Stimulated activated CD8-positive, alpha-beta memory T cell treated with anti-CD3 and anti-CD28 coated beads, Interleukin-12 subunit alpha, Interleukin-12 subunit beta, amount 100 ng/mL, for 1 hour (primary cell): ENCODE data around the gene PAQR9.

Source experiments
- DNase-seq: peaks from one replicate; pipeline ENCODE4 v3.0.0-alpha.2; 2020; ENCODE audit warnings: low read depth

Gene PAQR9

GRCh38 chr3:142950972-142951371 lies 12.5 kb downstream of the PAQR9 start:
- no peak for DNase-seq

- no peak for DNase-seq
These were observed 15.5 kb downstream of the PAQR9 start for GRCh38 chr3:142947799-142948575.

- DNase-seq: no peak
These were observed 16.1 kb downstream of the PAQR9 start for GRCh38 chr3:142947352-142947751.

GRCh38 chr3:142946861-142947260 lies 16.6 kb downstream of the PAQR9 start:
- DNase-seq: no peak

GRCh38 chr3:142945023-142945422 lies 18.5 kb downstream of the PAQR9 start:
- DNase-seq: no peak

DNA sequence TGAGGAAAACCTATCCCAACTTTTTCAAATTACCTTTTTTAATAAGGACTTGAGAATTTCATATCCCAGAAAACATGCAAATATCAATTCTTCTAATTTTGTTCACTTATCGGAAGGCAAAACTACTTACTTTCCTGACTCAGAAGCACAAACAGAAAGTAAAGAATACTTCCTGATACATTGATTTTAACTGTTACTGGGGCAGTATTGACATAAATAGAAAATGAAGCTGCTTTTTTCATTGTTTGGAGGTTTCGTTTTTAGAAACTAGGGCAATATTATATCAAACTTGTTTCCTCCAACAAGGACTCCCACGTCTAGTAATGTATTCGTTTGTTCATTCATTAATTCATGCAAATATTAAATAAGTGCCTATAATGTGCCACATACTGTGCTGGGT lies 19.1 kb downstream of the PAQR9 start:
- no peak for DNase-seq

DNA sequence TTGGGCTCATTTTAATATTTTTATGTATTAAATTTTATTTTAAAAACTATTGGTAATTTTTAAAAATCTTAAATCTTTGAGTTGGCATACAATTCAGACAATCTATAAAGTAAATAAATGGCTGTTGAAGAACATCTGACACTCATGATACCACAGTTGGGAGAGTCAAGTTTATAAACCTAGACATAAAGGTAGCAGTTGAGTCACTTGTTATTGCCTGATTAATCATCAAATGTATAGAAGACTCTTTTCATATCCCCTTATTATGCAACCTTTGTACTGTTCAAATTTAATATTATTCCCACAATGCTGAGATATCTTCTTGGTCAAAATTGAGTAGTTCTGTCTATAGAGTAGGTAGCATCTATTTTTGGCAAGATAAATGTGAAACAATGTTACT lies 19.6 kb downstream of the PAQR9 start:
- DNase-seq: no peak

- no peak for DNase-seq
These were observed 20.1 kb downstream of the PAQR9 start for GRCh38 chr3:142943349-142943748.

- no peak for DNase-seq
These were observed 21.9 kb downstream of the PAQR9 start for GRCh38 chr3:142941373-142942123.

- no peak for DNase-seq
These were observed 23.0 kb downstream of the PAQR9 start for GRCh38 chr3:142940472-142940871.

DNA sequence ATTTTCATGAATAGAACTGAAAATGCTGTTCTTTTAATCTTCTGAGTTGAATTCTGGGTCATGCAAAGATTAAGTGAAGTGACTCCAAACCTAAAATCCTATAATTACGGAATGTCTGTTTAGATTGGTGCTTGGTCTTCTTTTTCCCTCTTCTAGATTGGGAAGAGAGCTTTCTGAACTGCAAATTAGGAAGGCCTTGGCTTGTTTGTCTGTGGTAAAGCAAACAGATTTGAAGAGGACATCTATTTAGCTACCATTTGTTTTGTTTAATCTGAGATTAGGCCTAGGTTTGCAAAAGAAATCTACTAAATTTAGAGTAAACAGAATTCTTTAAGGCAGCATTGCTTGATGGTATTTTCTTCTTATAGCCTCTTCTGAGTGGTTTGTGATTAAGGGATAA lies 23.5 kb downstream of the PAQR9 start:
- DNase-seq: no peak

- DNase-seq: no peak
These were observed 27.5 kb downstream of the PAQR9 start for GRCh38 chr3:142935963-142936362.

GRCh38 chr3:142934887-142935269 lies 28.6 kb downstream of the PAQR9 start:
- DNase-seq: no peak

DNA sequence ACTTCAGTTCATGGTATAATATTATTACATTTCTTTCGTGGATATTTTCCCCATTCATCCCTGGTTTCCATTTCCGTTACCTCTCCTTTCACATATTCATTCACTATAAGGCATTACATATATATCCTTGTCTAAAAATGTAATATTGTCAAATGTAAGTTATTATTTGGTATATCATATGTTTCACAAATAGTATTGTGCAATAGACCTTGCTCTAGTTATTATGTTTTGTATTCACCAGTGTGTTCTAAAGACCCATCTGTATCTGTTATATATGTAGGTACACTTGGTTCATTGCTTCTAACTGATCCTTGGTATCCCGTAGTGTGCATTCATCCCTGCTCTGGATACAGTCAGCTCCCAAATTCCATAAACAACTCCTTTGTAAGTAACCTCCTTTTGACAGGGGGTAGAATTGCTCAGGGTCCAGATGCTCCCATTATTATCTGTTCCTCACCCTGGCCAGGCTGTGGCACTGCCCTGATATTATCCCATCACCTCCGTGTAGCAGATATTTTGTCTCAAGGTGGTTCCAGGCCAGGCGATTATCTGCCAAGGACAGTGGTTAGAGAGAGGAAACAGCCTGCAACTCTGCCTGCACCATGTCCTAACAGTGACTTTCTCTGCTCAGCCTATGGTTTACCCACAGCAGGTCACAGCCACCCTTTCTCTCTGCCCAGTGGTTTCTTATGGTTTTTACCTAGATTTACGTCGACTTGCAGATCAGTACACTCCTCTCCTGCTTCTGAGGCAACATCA lies 29.2 kb downstream of the PAQR9 start:
- DNase-seq: no peak

GRCh38 chr3:142931222-142931621 lies 32.3 kb downstream of the PAQR9 start:
- DNase-seq: no peak

DNA sequence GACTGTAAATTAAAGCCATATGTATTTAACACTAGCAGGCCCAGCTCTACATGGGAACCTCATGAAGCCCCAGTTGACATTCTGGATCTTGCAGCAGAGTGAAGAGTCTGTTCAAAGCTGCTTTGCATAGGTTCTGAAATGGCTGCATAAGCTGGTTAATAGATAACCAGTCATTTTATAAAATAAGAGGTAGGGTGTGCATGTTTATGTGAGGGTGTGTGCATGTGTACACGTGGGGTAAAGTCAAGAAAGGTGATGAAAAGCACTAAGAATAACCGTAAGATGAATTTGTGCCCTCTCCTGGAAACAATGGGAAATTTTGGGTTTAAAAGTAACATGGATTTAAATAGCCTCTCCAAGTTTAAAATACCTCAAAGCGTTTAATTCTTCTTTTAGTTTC lies 33.0 kb downstream of the PAQR9 start:
- DNase-seq: no peak

- DNase-seq: no peak
These were observed 33.6 kb downstream of the PAQR9 start for GRCh38 chr3:142929890-142930289.

GRCh38 chr3:142929109-142929508 lies 34.4 kb downstream of the PAQR9 start:
- DNase-seq: no peak

DNA sequence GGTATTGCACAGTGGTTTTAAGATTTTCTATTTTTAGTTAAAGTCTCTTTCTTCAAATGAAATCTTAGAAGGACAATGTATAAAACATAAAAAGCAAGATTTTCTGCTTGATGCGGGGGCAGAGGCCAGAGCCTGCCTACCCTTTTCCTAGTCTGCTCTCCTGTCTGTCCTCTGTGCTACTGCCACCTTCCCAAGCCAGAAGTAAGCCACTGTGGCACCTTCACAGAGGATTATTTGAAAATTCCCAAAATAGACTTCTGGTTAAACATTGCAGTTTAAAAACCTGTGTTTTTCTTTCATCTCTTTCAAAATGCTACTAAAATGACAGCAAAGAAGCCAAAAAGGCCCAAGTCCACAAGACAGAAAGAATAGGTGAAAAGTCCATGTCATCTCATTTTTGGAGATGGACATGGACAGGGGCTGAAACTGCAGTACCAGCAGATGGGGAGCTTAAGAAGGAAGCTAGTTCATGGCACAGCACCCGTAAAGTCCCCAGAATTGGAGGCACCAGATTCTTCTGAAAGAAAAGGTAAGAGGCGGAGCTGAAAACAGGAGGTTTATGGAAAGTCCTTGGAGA lies 37.0 kb downstream of the PAQR9 start:
- DNase-seq: no peak

DNA sequence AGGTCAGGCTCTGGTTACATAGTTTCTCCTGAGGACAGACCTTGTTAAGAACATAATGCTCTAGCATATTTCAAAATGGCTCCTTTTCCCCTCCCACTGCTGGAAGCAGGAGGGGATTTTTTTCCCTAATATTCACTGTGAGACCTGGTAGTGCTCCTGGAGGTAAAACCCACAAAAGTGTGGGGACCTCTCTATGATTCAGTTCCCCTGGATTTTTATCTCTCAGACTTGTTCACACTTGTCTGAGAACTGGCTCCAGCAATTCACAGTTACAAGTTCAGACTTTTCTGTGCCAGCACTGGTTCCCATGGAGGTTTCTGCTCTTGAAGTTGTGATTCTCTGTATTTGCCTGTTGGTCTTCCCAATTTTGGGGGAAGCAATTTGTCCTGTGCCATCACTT lies 38.3 kb downstream of the PAQR9 start:
- no peak for DNase-seq

GRCh38 chr3:142923694-142924093 lies 39.8 kb downstream of the PAQR9 start:
- no peak for DNase-seq

DNA sequence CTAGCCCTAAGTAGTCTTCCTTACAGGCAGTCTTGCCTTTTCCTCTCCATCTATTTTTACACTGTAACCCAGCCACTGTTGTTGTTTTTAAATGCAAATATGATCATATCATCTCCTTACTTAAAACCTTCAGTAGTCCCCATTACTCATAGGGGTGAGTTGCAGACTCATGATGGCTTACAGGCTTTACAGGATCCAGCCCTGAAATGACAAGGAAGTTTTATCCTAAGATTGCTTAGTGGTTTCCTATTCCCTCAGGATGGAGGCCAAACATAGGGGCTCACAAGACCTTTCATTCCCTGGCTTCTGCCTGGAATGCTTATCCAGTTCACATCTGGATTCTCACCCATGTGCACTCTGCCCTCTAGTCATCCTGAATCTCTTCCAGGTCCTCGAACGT lies 46.9 kb downstream of the PAQR9 start:
- no peak for DNase-seq

DNA sequence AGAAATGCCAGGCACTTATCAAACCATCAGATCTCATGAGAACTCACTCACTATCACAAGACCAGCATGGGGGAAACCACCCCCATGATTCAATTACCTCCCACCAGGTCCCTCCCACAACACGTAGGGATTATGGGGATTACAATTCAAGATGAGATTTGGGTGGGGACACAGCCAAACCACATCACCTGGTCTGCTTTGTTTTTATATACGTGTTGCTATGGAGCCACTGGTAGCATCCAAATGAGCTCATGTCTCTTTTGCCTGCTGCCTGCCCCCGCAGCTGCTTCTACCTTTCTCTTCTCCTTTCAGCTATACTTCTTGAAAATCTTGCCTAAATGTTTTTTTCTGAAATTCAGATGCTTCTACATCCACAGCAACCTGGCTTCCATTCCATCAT lies 47.8 kb downstream of the PAQR9 start:
- no peak for DNase-seq
